Stimulated activated CD4-positive, alpha-beta T cell treated with anti-CD3 and anti-CD28 coated beads, Interleukin-2, amount 100 ng/mL, for 4 hours (primary cell): Measurements from ENCODE around the gene DVL1.
A peak's percentile ranks its signal among the peaks of the same experiment; 100 is the strongest.

ENCODE experiments used
- DNase-seq: peaks from one replicate; pipeline ENCODE4 v3.0.0-alpha.2; 2020; ENCODE audit warnings: low read depth

DVL1 gene

DNA sequence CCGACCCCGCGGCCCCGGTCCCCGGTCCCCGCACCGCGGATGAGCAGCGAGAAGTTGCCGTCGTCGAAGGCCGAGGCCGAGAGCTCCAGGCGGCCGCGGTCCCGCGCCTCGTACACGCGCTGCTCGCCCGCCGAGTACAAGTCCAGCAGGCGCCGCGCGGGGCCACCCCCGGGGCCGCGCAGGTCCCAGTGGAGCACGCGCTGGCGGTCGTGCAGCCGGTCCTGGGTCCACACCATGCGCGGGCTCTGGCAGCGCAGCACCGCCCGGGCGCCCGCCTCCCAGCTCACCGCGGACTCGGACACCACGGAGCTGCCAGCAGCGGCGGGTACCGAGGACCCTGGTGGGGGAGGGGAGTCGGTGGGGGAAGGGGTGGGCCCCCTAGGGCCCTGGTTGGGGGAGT lies 6.2 kb upstream of the DVL1 start:
- DNase-seq, result no peak

DNA sequence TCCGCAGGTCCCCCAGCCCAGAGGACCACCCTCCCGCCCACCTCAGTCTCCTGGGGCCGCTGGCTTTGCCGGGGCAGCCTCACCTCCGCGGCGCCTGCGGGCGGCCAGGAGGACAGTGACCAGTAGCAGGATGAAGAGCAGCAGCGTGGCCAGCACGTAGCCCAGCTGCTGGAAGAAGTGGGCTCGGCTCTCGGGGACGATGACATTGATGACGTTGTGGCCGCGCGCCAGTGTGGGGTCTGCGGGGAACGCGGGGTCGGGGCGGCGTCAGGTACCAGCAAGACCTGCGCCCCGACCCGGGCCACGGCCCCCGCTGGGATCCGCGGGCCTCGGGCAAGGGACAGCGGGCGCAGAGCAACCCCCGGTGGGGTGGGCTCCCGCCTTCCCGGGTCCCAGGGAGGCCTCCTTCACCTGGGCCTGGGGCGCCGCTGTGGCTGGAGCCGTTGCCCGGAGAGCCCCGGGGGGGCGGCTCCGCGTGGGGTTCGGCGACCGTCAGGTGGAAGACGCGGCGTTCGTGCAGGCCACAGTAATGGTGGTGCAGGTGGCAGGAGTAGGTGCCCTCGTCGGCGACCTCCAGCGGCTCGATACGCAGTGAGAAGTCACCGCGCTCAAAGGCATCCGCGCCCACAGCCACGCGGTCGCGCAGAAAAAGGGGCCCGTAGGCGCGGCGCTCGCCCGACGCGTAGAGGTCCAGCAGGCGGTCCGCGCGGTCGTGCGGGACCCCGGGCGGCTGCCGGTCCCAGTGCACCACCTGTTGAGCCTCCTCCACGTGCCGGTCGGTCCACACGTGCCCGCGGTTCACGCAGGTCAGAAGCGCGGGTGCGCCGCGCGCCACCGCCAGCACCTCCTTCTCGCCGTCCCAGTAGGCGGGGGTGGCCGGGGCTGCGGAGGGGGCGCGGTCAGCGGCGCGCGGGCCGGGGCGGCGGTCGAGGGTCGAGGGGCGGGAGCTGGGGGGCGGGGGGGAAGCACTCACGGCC lies 5.3 kb upstream of the DVL1 start:
- DNase-seq, result no peak

- no peak for DNase-seq
Observed at GRCh38 chr1:1353389-1354151, 4.4 kb upstream of the DVL1 start.

- DNase-seq, result no peak
Observed at GRCh38 chr1:1352786-1353388, 3.7 kb upstream of the DVL1 start.

DNA sequence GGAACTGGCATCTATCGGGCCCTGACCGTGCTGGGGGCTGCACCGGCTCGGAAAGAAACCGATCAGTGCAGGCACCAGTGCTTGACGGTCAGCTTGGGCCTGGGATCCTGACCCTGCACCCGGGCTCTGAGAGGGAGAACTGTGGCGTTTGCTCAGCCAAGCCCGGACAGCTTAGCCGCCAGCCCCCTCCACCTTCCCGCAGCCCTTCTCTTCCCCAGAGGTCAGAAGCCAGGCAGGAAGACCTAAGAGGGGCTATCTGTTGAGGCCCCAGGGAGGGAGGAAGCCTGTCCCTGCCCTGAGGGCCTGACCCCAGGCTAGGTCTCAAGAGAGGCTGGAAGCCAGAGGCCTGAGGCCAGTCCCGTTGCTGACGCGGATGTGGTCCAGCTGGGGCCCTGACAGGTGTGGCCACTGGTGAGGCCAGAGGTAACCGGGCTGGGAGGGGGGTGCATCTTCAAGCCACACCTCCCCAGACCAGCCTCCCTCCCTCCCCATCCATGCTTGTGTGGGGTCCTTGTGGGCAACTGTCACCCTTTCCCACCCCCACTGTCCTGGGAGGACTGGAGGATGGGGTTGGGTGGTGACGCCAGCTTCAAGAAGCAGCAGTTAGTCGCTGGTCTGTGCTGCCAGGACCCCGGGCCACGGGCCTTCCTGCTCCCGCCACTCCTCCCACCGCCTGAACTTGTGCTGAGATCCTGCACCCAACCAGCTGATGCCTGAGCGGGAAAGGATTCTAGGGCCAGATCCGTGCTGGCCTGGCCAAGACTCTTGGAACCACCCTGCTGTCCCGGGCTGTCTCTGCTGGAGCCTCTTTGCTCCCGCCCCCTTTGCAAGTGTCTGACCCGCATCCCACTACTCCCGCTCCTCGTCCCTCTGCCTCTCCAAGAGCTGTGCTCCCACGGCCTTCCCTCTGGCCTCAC lies 2.6 kb upstream of the DVL1 start:
- DNase-seq, result no peak

- no peak for DNase-seq
Observed at GRCh38 chr1:1348420-1349255, 580 bp downstream of the DVL1 start.

GRCh38 chr1:1347663-1348419 lies 1.4 kb downstream of the DVL1 start:
- DNase-seq, result no peak

DNA sequence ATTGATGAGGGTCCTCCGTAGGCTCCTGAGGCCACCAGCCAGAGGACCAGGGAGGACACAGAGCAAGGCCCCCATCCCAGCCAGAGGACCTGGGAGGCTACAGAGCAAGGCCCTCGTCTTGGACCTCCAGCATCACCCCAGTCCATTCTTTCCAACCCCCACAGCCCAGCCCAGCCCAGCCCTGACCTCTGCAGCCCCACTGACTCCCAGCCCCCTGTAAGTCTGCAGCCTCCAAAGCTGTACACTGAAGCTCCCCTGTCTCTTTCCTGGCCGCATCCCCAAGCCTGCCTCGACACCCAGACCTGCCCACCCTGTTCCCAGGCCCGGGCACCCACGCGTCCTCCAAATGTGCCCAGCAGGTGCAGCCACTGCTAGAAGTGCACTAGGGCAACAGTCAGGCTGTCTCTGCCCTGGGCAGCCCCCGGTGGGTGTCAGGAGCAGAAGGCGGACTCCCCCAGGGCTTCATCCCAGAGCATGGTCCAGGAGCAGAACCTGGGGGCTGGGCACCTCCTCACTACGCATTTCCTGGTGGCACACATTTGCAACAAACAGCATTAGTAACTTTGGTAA lies 2.1 kb downstream of the DVL1 start:
- DNase-seq, result no peak

- DNase-seq, result no peak
Observed at GRCh38 chr1:1346501-1346890, 2.7 kb downstream of the DVL1 start.

- no peak for DNase-seq
Observed at GRCh38 chr1:1345860-1346500, 3.2 kb downstream of the DVL1 start.

DNA sequence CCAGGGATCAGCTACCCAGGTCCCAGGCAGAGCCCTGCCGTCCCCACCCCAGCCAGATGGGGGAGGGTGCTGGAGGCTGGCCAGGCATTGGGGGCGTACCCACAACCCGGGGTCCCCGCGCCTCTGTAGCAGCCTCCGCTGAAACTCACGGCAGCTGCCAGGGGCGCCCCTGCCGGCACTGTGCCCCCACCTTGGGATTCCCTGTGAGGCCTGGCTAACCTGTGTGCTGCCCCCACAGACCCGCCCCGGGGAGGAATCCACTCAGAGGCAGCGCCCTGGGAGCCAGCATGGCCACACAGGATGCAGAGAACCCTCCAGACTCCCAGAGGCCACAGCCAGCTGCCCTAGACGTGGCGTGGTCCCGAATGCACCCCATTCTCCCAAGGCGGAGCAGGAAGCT lies 3.8 kb downstream of the DVL1 start:
- no peak for DNase-seq

DNA sequence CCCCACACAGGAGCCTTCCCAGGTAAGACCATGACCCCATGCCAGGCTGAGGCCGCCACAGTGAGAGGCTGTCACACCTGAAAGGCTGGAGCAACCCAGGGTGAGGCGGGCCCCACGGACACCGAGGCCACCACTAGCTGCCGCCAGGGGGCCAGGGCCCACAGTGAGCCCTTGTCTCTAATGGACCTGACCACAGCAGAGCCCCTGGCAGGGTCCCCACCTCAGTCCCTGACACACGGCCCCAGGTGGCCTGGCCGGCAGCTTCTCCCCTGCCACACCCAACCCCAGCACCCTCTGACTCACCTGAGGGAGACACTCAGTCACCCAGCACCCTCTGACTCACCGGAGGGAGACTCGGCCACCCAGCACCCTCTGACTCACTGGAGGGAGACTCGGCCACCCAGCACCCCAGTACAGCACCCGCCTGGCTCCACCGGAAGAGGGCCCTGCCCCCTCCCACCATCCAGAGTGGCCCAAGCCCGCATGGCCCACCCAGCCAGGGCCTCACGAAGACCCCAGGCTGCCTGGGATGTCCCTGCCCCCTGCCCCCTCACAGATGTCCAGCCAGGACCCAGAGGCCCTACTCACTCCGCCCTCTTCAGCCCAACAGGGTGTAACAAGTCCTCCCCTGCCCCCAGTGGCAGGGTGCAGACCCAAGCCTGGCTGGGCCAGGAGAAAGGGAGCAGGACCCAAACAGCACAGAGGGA lies 4.4 kb downstream of the DVL1 start:
- peak; percentile 54 for DNase-seq

GRCh38 chr1:1343811-1344421 lies 5.3 kb downstream of the DVL1 start:
- DNase-seq, result no peak

DNA sequence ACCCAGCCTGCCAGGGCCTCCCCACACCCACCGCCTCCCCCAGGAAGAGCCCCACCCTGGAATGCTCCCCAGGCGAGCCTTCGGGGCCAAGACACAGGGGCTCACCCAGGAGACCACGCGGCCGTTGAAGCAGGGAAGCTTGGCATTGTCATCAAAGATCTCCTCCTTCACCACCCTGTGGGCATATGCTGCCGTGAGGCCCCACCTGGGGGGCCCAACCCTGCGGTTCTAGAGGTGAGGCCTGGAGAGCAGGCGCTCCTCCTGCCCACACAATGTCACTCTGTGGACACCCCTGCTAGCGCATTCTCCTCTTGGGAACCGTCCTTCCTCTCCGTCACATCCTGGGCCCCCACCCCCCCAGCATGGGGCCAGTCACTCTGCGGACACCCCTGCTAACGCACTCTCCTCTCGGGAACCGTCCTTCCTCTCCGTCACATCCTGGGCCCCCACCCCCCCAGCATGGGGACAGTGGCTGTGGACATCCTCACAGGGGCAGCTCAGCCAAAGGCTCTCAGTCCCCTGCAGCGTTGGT lies 6.6 kb downstream of the DVL1 start:
- DNase-seq, result no peak

- DNase-seq, result no peak
Observed at GRCh38 chr1:1342061-1342562, 7.1 kb downstream of the DVL1 start.

- no peak for DNase-seq
Observed at GRCh38 chr1:1341549-1342021, 7.6 kb downstream of the DVL1 start.

GRCh38 chr1:1340791-1341548 lies 8.2 kb downstream of the DVL1 start:
- no peak for DNase-seq
